NB4 (cell line): ENCODE data around the gene KCNAB2.

Experiments
- DNase-seq: peaks from one replicate; pipeline ENCODE4 v3.0.0; 2010; ENCODE audit warnings: low read depth
- H3K4me3 ChIP-seq: one replicate; pipeline ENCODE4 v1.5.1; 2011; ENCODE audit warnings: mild to moderate bottlenecking, low read depth, low read length, moderate library complexity
- MAX ChIP-seq: IDR thresholded peaks from 2 replicates; pipeline ENCODE4 v1.6.1; 2011; ENCODE audit warnings: low read depth, low read length
- MYC ChIP-seq: IDR thresholded peaks from 2 replicates; pipeline ENCODE4 v1.6.1; 2011; ENCODE audit warnings: low read depth, low read length
- POLR2A ChIP-seq: IDR thresholded peaks from 2 replicates; pipeline ENCODE4 v1.6.1; 2011; ENCODE audit warnings: mild to moderate bottlenecking; ENCODE audit not compliant: insufficient read length; ENCODE audit errors: extremely low read depth
- TF ChIP-seq, protein P1 (sequence below): IDR thresholded peaks from one replicate; pipeline ENCODE4 v1.5.1; 2012; ENCODE audit warnings: low read depth, low read length

The KCNAB2 gene

GRCh38 chr1:6101826-6102531, 56.3 kb downstream of the KCNAB2 start:
- DNase-seq = no peak
- no peak for TF ChIP-seq MYC
- TF ChIP-seq POLR2A = no peak
- TF ChIP-seq, protein P1, sequence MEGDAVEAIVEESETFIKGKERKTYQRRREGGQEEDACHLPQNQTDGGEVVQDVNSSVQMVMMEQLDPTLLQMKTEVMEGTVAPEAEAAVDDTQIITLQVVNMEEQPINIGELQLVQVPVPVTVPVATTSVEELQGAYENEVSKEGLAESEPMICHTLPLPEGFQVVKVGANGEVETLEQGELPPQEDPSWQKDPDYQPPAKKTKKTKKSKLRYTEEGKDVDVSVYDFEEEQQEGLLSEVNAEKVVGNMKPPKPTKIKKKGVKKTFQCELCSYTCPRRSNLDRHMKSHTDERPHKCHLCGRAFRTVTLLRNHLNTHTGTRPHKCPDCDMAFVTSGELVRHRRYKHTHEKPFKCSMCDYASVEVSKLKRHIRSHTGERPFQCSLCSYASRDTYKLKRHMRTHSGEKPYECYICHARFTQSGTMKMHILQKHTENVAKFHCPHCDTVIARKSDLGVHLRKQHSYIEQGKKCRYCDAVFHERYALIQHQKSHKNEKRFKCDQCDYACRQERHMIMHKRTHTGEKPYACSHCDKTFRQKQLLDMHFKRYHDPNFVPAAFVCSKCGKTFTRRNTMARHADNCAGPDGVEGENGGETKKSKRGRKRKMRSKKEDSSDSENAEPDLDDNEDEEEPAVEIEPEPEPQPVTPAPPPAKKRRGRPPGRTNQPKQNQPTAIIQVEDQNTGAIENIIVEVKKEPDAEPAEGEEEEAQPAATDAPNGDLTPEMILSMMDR = no peak
- TF ChIP-seq MAX = no peak
- H3K4me3 ChIP-seq = no peak overlapping the region

GRCh38 chr1:6102532-6102845, 56.8 kb downstream of the KCNAB2 start:
- DNase-seq = no peak
- H3K4me3 ChIP-seq = no peak overlapping the region
- TF ChIP-seq POLR2A (no peak), MAX (no peak), MYC (no peak)
- TF ChIP-seq, protein P1 = no peak

DNA sequence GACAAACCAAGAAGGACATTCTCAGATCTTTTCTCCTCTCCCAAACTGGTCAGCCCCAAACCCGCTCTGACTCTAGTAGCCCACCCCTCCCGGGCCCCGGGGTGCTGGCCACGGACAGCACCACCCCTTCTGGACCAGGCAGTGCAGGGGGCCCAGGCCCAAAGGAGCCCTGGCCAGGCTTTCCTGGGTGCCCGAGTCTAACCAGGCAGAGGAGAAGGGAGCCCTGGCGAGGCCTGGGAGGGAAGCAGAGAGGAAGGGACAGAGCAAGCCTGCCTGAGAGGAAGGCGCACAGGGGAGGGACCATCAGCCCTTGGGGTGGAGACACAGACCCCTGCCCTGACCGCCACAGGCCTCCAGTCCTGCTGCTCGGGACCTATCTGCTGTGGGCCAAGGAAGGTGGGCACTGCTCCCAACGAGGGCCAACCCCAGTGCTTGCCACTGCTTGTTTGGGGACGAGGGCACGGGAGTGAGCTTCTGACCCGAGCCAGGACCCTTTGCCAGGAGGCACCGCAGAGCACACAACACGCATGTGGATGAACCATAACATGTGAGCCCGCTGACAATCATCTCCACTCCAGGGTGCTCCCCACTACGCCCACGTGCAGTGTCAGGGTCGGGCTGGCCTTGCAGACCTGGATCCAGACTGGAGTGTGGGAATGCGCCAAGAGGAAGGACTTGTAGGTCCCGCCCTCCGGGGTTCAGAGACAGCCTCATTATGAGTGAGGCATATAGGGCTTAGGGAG, 57.6 kb downstream of the KCNAB2 start:
- no peak for DNase-seq
- H3K4me3 ChIP-seq = no peak overlapping the region
- TF ChIP-seq MYC (no peak), MAX (no peak), POLR2A (no peak)
- TF ChIP-seq, protein P1 = no peak

DNA sequence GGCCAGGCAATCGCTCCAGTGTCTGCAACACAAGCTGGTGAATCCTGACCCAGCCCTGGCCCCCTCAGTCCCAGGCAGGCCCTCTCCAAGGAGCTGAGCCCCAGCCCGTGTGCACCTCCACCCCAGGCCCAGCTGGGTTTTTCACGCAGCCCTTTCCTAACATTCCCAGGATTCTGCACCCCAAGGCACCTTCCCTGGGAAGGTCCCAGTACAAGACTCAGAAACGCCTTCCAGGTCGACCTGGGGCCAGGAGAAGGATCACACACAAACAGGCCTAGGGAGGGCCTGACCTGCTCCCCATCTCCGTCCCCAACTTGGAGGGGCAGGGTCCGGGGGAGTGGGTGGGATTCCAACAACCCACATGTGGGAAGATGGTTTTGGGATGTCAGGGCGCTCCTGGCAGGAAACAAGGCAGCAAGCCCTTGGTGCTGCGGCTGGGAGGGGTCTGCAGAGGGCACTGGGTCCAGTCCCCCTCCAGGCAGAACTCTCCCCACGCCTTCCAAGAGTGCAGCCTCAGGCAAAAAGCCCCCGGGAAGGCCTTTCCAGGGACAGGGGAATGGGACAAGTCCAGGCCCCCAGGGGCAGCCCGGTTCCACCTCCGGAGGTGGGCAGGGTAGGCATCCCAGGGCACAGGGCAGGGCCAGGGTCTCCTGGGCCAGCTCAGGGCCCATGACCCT, 58.3 kb downstream of the KCNAB2 start:
- TF ChIP-seq POLR2A = no peak
- TF ChIP-seq, protein P1 = no peak
- no peak for TF ChIP-seq MAX
- TF ChIP-seq MYC = no peak
- DNase-seq = no peak
- no peak overlapping the region for H3K4me3 ChIP-seq

- DNase-seq = no peak
- no peak overlapping the region for H3K4me3 ChIP-seq
- TF ChIP-seq POLR2A = no peak
- TF ChIP-seq, protein P1 = no peak
- no peak for TF ChIP-seq MAX
- no peak for TF ChIP-seq MYC
These were observed 58.9 kb downstream of the KCNAB2 start for GRCh38 chr1:6104631-6105030.
